WERI-Rb-1 (cell line): ENCODE data around the gene FRAS1.

Experiments
- DNase-seq: peaks from one replicate; pipeline ENCODE4 v3.0.0-alpha.2; 2020
- H3K27ac ChIP-seq: fragments of 250-450 bp; sonication (Bioruptor Pico); 2 replicates; pipeline ENCODE4 v1.5.1; 2020; ENCODE audit warnings: mild to moderate bottlenecking, moderate library complexity
- H3K27me3 ChIP-seq: fragments of 250-450 bp; sonication (Bioruptor Pico); 2 replicates; pipeline ENCODE4 v1.5.1; 2021; ENCODE audit warnings: mild to moderate bottlenecking, low read depth, moderate library complexity; ENCODE audit not compliant: insufficient read depth, severe bottlenecking
- H3K36me3 ChIP-seq: fragments of 250-450 bp; sonication (Bioruptor Pico); 2 replicates; pipeline ENCODE4 v1.5.1; 2020; ENCODE audit warnings: mild to moderate bottlenecking, moderate library complexity
- H3K4me3 ChIP-seq: 2 replicates; pipeline ENCODE4 v1.5.1; 2011; ENCODE audit warnings: low read depth, mild to moderate bottlenecking, control low read depth, low read length
- H3K9me3 ChIP-seq: fragments of 250-450 bp; sonication (Bioruptor Pico); 2 replicates; pipeline ENCODE4 v1.5.1; 2021; ENCODE audit warnings: mild to moderate bottlenecking, moderate library complexity; ENCODE audit not compliant: severe bottlenecking
- TF ChIP-seq, protein P1 (sequence below): IDR thresholded peaks from 2 replicates; pipeline ENCODE4 v1.5.1; 2011; ENCODE audit warnings: low read depth, mild to moderate bottlenecking, control low read depth, inconsistent platforms, low read length

Gene FRAS1

GRCh38 chr4:78070731-78071282 is 13.7 kb downstream of the FRAS1 start:
- no peak overlapping the region for H3K4me3 ChIP-seq
- H3K27ac ChIP-seq = no peak overlapping the region
- DNase-seq = no peak
- peaks cover 18% of the 10 kb centered on the region for H3K27me3 ChIP-seq
- TF ChIP-seq, protein P1, sequence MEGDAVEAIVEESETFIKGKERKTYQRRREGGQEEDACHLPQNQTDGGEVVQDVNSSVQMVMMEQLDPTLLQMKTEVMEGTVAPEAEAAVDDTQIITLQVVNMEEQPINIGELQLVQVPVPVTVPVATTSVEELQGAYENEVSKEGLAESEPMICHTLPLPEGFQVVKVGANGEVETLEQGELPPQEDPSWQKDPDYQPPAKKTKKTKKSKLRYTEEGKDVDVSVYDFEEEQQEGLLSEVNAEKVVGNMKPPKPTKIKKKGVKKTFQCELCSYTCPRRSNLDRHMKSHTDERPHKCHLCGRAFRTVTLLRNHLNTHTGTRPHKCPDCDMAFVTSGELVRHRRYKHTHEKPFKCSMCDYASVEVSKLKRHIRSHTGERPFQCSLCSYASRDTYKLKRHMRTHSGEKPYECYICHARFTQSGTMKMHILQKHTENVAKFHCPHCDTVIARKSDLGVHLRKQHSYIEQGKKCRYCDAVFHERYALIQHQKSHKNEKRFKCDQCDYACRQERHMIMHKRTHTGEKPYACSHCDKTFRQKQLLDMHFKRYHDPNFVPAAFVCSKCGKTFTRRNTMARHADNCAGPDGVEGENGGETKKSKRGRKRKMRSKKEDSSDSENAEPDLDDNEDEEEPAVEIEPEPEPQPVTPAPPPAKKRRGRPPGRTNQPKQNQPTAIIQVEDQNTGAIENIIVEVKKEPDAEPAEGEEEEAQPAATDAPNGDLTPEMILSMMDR = no peak
- H3K36me3 ChIP-seq = no peaks in the 10 kb centered on the region
- H3K9me3 ChIP-seq = no peaks in the 10 kb centered on the region

GRCh38 chr4:78074759-78075158 is 17.6 kb downstream of the FRAS1 start:
- Histone ChIP-seq H3K4me3 (no peak overlapping the region), H3K36me3 (no peaks in the 10 kb centered on the region), H3K27me3 (peaks cover 31% of the 10 kb centered on the region), H3K27ac (no peak overlapping the region), H3K9me3 (no peaks in the 10 kb centered on the region)
- TF ChIP-seq, protein P1 = no peak
- no peak for DNase-seq

DNA sequence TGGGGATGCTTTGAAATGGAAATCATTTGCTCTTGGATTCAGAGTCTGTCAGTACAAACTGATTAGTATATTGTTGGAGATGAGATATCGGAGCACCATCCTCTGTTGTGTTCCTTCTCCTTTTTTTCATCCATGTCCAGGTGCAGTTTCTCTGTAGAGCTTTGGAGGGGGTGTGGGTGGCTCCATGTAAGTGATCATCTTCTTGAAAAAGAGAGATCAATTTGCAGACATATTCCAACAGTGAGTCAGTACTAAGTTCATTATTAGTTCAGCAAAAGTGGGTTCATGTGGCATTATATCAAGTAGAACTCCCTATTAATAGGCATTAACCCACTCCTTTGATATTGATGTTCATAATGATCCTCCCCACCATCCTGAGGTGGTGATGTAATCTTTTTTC is 18.9 kb downstream of the FRAS1 start:
- TF ChIP-seq, protein P1 = no peak
- no peak for DNase-seq
- no peaks in the 10 kb centered on the region for H3K9me3 ChIP-seq
- no peak overlapping the region for H3K4me3 ChIP-seq
- no peak overlapping the region for H3K27ac ChIP-seq
- H3K27me3 ChIP-seq = peaks cover 36% of the 10 kb centered on the region
- no peaks in the 10 kb centered on the region for H3K36me3 ChIP-seq

DNA sequence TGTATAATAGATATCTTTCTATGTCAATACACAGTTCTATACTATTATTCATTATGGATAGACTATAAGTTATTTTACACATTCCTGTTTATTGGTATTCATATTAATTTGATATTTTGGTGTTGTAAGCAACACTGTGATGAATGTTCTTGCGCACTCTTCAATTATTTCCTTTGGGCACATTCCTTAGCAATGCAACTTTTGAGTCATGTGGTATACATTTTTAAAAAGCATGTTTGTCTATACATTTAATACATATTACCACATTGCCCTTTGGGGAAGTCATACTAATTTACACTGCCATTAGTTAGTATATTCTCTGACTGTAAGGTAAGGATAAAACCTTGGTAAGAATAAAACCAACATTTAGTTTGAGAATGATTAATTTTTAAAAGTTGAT is 21.0 kb downstream of the FRAS1 start:
- Histone ChIP-seq H3K9me3 (no peaks in the 10 kb centered on the region), H3K36me3 (no peaks in the 10 kb centered on the region), H3K27ac (no peak overlapping the region), H3K27me3 (peaks cover 52% of the 10 kb centered on the region), H3K4me3 (no peak overlapping the region)
- DNase-seq = no peak
- TF ChIP-seq, protein P1 = no peak

DNA sequence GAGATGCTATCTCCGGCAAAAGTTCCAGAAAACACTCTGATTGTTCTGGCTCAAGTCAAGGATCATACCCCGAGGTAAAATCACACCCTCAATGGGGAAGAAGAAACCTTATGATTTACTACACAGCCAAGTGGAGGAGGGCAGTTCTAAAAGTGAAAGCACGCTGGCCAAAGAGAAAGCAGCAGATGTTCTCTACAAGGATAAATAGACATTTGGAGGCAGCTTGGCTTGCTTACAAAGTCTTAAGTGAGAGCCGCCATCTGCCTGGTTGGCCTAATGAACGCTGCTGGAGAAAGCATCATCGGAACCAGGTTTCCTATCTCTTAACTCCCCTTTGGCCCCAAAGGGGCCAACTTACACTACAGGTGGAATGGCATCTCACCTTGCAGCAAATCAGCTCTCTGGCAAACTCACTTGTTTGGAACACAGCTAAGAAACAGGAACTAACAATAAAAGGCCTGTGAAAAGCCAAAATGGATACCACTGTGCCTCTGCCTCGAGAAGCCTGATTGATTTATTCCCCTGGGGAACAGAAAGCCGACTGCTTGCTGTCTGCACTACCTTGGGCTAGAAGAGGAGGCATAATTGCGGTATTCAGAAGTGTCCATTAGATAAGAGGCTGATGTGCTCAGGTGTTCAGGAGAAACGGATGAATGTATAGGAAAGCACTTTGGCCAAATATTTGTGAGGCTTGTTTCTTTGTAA is 22.8 kb downstream of the FRAS1 start:
- H3K27me3 ChIP-seq = peaks cover 49% of the 10 kb centered on the region
- no peak overlapping the region for H3K4me3 ChIP-seq
- no peak overlapping the region for H3K27ac ChIP-seq
- H3K9me3 ChIP-seq = no peaks in the 10 kb centered on the region
- peak; percentile 33 for DNase-seq
- no peaks in the 10 kb centered on the region for H3K36me3 ChIP-seq
- TF ChIP-seq, protein P1 = no peak

DNA sequence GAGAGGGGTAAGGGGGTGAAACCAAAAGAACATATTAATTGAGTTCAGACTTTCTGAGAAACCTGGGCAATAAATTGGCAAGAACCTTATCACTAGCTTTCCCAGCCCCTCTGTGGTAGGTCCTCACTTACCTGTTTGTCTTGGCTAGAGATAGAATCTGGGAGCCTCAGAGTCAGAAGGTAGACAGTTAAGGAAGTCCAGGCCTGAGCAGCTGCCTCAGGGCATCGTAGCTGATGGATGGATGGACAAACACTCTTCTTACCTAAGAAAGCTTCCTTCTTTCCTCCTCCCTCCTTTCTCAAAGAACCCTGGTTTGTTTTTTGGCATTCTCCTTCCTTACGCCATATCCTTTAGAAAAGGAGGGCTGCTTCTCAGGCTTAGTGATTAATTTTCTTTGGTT is 24.4 kb downstream of the FRAS1 start:
- Histone ChIP-seq H3K27ac (no peak overlapping the region), H3K9me3 (no peaks in the 10 kb centered on the region), H3K4me3 (no peak overlapping the region), H3K27me3 (peaks cover 52% of the 10 kb centered on the region), H3K36me3 (no peaks in the 10 kb centered on the region)
- TF ChIP-seq, protein P1 = no peak
- no peak for DNase-seq
